ENCODE data around the gene PTPN14. TPM values are rescaled to one million over a fixed set of nuclear protein-coding genes. Genes with fewer than 3 reads are reported as not detected.

The PTPN14 gene
- total RNA-seq, 1 experiment from 2014 or later, result 37.5 TPM

DNA sequence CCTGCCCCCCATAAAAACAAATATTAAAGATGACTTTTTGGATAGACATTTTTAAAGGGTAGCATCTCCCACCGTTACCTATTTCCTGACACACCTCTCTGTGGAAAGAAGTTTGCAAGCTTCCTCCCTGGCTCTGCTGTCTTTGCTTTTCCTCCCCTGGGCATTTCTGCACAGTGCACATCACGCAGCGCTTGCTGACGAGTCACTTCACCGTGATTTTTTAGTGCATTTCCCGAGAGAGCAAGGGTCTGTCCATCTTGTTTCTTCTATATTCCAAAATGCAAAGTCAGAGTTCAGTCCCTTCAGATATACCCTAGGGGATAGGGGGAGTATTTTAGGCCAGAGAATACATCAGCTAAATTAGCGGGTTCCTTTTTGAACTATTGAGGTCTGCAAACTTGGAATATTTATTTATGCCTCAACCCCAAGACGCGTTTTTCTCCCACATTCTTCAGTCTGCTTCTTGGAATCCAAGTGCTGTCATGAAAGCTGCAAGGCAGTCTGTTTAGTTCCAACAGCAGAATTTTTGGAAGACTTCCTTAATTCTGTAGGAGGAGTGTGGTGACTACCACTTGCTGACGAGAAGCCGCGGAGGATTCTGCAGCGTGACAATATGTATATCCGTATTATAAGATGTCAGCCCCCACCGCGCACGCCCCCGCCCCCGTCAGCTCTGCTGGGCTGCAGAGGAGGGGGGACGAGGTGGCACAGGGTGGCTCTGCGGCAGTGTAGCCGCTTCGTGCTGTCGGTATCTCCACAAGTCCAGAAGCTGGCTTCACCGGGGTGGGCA lies 248.1 kb downstream of the PTPN14 start:
- Histone ChIP-seq H3K9me3 (ENCODE audit: control insufficient read depth in 1 of 2, insufficient read depth in 1 of 2, low read depth in 1 of 2, low read length in 2 of 2) (no peaks in the 10 kb centered on the region), H3K4me2 (ENCODE audit: low read length) (no peak overlapping the region), H3K4me3 (replicated peaks in 1 of 2; ENCODE audit: low read depth in 1 of 2, low read length in 2 of 2) (no peak overlapping the region), H3K79me2 (ENCODE audit: insufficient read depth, low read length) (no peaks in the 10 kb centered on the region), H3K27me3 (ENCODE audit: insufficient read depth, low read length) (no peaks in the 10 kb centered on the region), H3K9me2 (ENCODE audit: insufficient read depth) (no peaks in the 10 kb centered on the region), H4K20me1 (ENCODE audit: insufficient read depth) (no peaks in the 10 kb centered on the region), H2AFZ (ENCODE audit: low read depth, low read length, poor library complexity, severe bottlenecking) (no peak overlapping the region), H3K27ac (ENCODE audit: low read depth, low read length) (no peak overlapping the region), H3K9ac (ENCODE audit: low read length) (no peak overlapping the region), H3K36me3 (ENCODE audit: control insufficient read depth in 1 of 2, insufficient read depth in 2 of 2, low read length in 2 of 2) (no peaks in the 10 kb centered on the region), H3K4me1 (ENCODE audit: control insufficient read depth in 1 of 2, insufficient read depth in 2 of 2, low read length in 2 of 2) (no peaks in the 10 kb centered on the region)
- RAD21 ChIA-PET (ENCODE audit: low non-redundant PET in 1 of 2, low total read pairs in 2 of 2, uncharacterized antibody in 2 of 2, unreplicated experiment in 2 of 2), result no interaction called here
- no peak for DNase-seq (ENCODE audit: low read depth, low spot score)
- TF ChIP-seq, protein P1, sequence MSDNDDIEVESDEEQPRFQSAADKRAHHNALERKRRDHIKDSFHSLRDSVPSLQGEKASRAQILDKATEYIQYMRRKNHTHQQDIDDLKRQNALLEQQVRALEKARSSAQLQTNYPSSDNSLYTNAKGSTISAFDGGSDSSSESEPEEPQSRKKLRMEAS (IDR thresholded peaks at IDR 0.05), result no peak
- TF ChIP-seq TCF7L2 (IDR thresholded peaks at IDR 0.05; ENCODE audit: borderline replicate concordance, extremely low read depth, insufficient read depth, insufficient read length) (no peak), POLR2AphosphoS5 (IDR thresholded peaks at IDR 0.05; ENCODE audit: low read depth, low read length) (no peak), RAD21 (IDR thresholded peaks at IDR 0.05; ENCODE audit: low read depth) (no peak), ZNF274 (IDR thresholded peaks at IDR 0.05; ENCODE audit: low read depth, low read length) (no peak), POLR2A (IDR thresholded peaks at IDR 0.05; ENCODE audit: borderline replicate concordance, extremely low read depth, insufficient read depth, insufficient read length) (no peak), CBX3 (IDR thresholded peaks at IDR 0.05; ENCODE audit: low read depth) (no peak), EZH2phosphoT487 (IDR thresholded peaks at IDR 0.05; ENCODE audit: borderline replicate concordance) (no peak), EGR1 (IDR thresholded peaks at IDR 0.05; ENCODE audit: low read depth) (no peak), SP1 (IDR thresholded peaks at IDR 0.05; ENCODE audit: low read depth) (no peak), CEBPB (IDR thresholded peaks at IDR 0.05; ENCODE audit: low read depth) (no peak), ELF1 (IDR thresholded peaks at IDR 0.05; ENCODE audit: borderline replicate concordance, low read depth) (no peak), SRF (IDR thresholded peaks at IDR 0.05; ENCODE audit: low read depth) (no peak), JUND (IDR thresholded peaks at IDR 0.05) (no peak)
- TF ChIP-seq, protein P2, sequence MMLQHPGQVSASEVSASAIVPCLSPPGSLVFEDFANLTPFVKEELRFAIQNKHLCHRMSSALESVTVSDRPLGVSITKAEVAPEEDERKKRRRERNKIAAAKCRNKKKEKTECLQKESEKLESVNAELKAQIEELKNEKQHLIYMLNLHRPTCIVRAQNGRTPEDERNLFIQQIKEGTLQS (IDR thresholded peaks at IDR 0.05), result no peak
- TF ChIP-seq, protein P3, sequence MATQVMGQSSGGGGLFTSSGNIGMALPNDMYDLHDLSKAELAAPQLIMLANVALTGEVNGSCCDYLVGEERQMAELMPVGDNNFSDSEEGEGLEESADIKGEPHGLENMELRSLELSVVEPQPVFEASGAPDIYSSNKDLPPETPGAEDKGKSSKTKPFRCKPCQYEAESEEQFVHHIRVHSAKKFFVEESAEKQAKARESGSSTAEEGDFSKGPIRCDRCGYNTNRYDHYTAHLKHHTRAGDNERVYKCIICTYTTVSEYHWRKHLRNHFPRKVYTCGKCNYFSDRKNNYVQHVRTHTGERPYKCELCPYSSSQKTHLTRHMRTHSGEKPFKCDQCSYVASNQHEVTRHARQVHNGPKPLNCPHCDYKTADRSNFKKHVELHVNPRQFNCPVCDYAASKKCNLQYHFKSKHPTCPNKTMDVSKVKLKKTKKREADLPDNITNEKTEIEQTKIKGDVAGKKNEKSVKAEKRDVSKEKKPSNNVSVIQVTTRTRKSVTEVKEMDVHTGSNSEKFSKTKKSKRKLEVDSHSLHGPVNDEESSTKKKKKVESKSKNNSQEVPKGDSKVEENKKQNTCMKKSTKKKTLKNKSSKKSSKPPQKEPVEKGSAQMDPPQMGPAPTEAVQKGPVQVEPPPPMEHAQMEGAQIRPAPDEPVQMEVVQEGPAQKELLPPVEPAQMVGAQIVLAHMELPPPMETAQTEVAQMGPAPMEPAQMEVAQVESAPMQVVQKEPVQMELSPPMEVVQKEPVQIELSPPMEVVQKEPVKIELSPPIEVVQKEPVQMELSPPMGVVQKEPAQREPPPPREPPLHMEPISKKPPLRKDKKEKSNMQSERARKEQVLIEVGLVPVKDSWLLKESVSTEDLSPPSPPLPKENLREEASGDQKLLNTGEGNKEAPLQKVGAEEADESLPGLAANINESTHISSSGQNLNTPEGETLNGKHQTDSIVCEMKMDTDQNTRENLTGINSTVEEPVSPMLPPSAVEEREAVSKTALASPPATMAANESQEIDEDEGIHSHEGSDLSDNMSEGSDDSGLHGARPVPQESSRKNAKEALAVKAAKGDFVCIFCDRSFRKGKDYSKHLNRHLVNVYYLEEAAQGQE (IDR thresholded peaks at IDR 0.05; ENCODE audit: low read depth), result no peak
- TF ChIP-seq, protein P4, sequence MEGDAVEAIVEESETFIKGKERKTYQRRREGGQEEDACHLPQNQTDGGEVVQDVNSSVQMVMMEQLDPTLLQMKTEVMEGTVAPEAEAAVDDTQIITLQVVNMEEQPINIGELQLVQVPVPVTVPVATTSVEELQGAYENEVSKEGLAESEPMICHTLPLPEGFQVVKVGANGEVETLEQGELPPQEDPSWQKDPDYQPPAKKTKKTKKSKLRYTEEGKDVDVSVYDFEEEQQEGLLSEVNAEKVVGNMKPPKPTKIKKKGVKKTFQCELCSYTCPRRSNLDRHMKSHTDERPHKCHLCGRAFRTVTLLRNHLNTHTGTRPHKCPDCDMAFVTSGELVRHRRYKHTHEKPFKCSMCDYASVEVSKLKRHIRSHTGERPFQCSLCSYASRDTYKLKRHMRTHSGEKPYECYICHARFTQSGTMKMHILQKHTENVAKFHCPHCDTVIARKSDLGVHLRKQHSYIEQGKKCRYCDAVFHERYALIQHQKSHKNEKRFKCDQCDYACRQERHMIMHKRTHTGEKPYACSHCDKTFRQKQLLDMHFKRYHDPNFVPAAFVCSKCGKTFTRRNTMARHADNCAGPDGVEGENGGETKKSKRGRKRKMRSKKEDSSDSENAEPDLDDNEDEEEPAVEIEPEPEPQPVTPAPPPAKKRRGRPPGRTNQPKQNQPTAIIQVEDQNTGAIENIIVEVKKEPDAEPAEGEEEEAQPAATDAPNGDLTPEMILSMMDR (IDR thresholded peaks at IDR 0.05 in 2 of 3, conservative IDR thresholded peaks at IDR 0.05 in 1 of 3; ENCODE audit: borderline replicate concordance in 1 of 3, insufficient read depth in 1 of 3, low read depth in 2 of 3, low read length in 2 of 3), result no peak
- CTCF ChIA-PET, result interaction anchor here (1.4 to 1.5 kb wide), 2 partner anchors 28 to 30 kb away, joined by 3 read pairs; no protein-coding TSS in a partner anchor
- no peak for ATAC-seq
- intact Hi-C loops (cut with micrococcal nuclease), result no loop called here
- POLR2A ChIA-PET, result interaction anchor here (0.6 kb wide), 1 partner anchor 24 kb away, joined by 3 read pairs; no protein-coding TSS in a partner anchor
- BruUV-seq (replicated peaks), result no TSS peak
